ENCODE measurements around the gene MLKL.

The MLKL gene
- total RNA-seq: 31.1 to 47.2 reads per million in 2 experiments

GRCh38 chr16:74700438-74701225, at the start of gene MLKL:
Gene MLKL, minus strand, starts transcription at chr16:74700862. Its CDS starts 5,105 bp downstream, at chr16:74695757.
- DNase-seq (ENCODE audit: low read depth): peak; percentile 40

GRCh38 chr16:74749291-74750055, 48.8 kb upstream of the MLKL start:
- DNase-seq (ENCODE audit: low read depth): no peak

- DNase-seq (ENCODE audit: low read depth): no peak
Observed at GRCh38 chr16:74748616-74749026, 48.0 kb upstream of the MLKL start.

- DNase-seq (ENCODE audit: low read depth): no peak
Observed at GRCh38 chr16:74747716-74748615, 47.3 kb upstream of the MLKL start.

GRCh38 chr16:74745926-74746325, 45.3 kb upstream of the MLKL start:
- no peak for DNase-seq (ENCODE audit: low read depth)

- DNase-seq (ENCODE audit: low read depth): no peak
Observed at GRCh38 chr16:74745109-74745615, 44.5 kb upstream of the MLKL start.

GRCh38 chr16:74744566-74744965, 43.9 kb upstream of the MLKL start:
- no peak for DNase-seq (ENCODE audit: low read depth)

GRCh38 chr16:74743668-74744299, 43.1 kb upstream of the MLKL start:
- no peak for DNase-seq (ENCODE audit: low read depth)

GRCh38 chr16:74743045-74743667, 42.5 kb upstream of the MLKL start:
- DNase-seq (ENCODE audit: low read depth): no peak

GRCh38 chr16:74742051-74742481, 41.4 kb upstream of the MLKL start:
- no peak for DNase-seq (ENCODE audit: low read depth)

GRCh38 chr16:74740795-74741304, 40.2 kb upstream of the MLKL start:
- no peak for DNase-seq (ENCODE audit: low read depth)

- no peak for DNase-seq (ENCODE audit: low read depth)
Observed at GRCh38 chr16:74739275-74739674, 38.6 kb upstream of the MLKL start.

GRCh38 chr16:74738816-74739215, 38.2 kb upstream of the MLKL start:
- no peak for DNase-seq (ENCODE audit: low read depth)

- DNase-seq (ENCODE audit: low read depth): no peak
Observed at GRCh38 chr16:74738113-74738541, 37.5 kb upstream of the MLKL start.

- no peak for DNase-seq (ENCODE audit: low read depth)
Observed at GRCh38 chr16:74737521-74737920, 36.9 kb upstream of the MLKL start.

- DNase-seq (ENCODE audit: low read depth): no peak
Observed at GRCh38 chr16:74736531-74737157, 36.0 kb upstream of the MLKL start.

GRCh38 chr16:74735554-74735953, 34.9 kb upstream of the MLKL start:
- DNase-seq (ENCODE audit: low read depth): no peak

- no peak for DNase-seq (ENCODE audit: low read depth)
Observed at GRCh38 chr16:74735162-74735452, 34.4 kb upstream of the MLKL start.

- DNase-seq (ENCODE audit: low read depth): no peak
Observed at GRCh38 chr16:74734361-74735161, 33.9 kb upstream of the MLKL start.

Data from T follicular helper cell (primary cell).